GM19395 (cell line): ENCODE measurements around the gene GPRIN3.

Experiments
- ATAC-seq: cut with Tn5 transposase; IDR thresholded peaks from one replicate; pipeline ENCODE4 v1.9.1; 2021; ENCODE audit warnings: mild to moderate bottlenecking, moderate library complexity; ENCODE audit not compliant: unreplicated experiment

The GPRIN3 gene

GRCh38 chr4:89293299-89293698, 14.3 kb downstream of the GPRIN3 start:
- ATAC-seq, result no peak

GRCh38 chr4:89290727-89291516, 16.7 kb downstream of the GPRIN3 start:
- no peak for ATAC-seq

- no peak for ATAC-seq
Measured at GRCh38 chr4:89289312-89289711, 18.3 kb downstream of the GPRIN3 start.

GRCh38 chr4:89288430-89288829, 19.2 kb downstream of the GPRIN3 start:
- no peak for ATAC-seq

DNA sequence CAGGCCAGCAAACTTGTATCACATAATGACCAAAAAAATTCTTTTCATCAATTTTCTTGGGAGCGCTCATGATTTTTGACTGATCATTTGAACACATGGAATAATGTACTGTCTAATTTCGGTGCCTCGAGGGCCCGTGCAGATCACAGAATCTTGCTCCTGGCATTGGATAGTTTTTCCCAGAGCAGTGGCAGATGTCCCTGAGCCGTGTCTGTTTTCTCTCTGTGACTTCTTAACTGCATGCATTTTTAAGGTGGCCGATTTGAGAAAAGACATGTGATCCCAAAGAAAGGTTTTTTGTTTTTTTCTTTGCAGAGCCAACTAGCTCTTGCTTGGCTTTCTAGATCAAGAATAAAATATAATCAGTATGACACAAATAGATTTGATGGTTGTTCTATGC, 19.7 kb downstream of the GPRIN3 start:
- no peak for ATAC-seq

DNA sequence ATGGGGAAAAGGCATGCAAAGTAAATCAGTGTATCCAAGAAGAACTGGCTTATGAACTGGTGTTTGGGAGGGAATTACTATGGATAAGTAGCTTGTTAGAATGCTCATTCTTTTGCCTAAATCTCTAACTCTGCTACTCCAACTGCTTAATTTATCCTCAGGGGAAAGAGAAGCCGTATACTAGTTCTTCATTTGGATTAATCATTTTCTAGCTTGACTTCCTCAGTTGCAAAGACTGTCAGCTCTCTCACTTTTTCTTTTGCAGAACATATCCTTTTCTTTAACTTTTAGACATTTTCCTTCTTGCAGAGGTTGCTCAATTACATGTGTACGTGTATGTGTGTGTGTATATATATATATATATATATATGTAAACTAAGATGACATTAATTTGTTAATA, 21.9 kb downstream of the GPRIN3 start:
- no peak for ATAC-seq

DNA sequence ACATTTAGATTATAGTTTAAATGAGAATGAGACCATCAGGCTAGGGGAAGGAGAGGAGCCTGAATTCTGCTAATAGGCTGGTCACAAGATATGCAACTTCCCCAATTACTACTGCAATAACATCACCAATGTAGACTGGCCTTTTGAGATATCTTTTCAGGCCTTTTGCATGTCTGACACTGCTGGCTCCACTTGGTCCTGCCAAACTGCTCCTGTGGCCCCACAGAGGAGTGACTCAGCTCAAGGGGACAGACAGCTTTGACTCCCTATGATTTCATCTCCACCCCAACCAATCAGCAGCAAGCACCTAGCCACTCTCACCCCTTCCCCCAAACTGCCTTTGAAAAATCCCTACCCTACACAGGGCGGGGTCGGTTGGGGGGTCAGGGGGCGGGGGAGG, 22.8 kb downstream of the GPRIN3 start:
- ATAC-seq, result no peak

GRCh38 chr4:89284020-89284424, 23.6 kb downstream of the GPRIN3 start:
- ATAC-seq, result no peak

GRCh38 chr4:89283226-89284009, 24.2 kb downstream of the GPRIN3 start:
- no peak for ATAC-seq

GRCh38 chr4:89279385-89279784, 28.2 kb downstream of the GPRIN3 start:
- ATAC-seq, result no peak

DNA sequence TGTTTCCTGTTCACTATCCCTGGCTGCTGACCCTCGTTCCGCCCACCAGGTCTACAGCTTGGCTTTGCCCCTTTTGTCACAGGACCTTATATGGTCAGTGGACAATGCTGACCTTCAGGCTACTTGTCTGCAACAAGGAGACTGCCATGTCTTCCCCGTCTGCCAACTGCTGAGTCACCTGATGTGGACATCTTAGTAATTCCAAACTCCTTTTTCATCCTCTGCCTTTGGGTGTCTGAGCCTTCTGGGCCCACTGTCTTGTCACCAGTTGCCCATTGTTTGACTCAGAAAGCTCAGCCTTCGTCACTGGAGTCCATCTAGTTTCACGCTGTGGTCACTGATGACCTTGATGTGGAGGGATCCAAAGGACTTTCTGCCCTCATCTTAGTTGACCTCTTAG, 30.2 kb downstream of the GPRIN3 start:
- no peak for ATAC-seq

DNA sequence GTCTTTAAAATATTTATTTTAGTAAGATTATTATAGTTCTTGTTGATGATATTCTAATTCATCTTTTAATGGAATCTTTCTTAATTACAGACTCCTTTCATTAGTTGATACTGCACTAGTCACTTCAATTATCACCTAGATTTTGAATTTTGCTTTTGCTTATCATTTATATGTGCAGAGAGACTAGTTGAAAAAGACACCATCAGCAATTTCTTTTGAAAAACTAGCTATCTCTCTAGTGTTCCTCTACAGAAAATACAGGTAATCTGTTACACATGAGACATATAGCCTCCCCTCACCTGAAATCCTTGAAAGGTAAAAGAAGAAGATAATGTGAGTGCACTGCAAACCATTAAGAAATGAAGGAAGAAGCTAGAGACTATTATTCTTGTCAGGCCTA, 31.3 kb downstream of the GPRIN3 start:
- ATAC-seq, result no peak

DNA sequence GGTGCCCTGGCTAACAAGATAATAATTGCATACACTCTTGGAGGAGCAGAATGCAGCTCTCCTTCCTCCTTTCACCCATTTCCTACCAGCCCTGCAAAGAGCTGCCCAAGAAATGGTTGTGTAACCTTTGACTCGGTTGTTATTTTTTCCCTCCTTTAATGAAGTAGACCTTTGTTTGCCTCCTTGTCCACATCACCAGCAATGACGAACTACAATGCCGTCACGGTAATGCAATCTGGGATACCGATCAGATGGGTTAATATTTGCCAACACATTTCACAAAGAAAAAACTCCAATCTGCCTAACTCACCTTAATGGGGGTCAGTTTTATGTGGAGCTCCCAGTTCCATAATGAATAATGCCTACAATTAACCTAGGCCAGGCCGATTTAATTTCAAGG, 32.0 kb downstream of the GPRIN3 start:
- no peak for ATAC-seq

DNA sequence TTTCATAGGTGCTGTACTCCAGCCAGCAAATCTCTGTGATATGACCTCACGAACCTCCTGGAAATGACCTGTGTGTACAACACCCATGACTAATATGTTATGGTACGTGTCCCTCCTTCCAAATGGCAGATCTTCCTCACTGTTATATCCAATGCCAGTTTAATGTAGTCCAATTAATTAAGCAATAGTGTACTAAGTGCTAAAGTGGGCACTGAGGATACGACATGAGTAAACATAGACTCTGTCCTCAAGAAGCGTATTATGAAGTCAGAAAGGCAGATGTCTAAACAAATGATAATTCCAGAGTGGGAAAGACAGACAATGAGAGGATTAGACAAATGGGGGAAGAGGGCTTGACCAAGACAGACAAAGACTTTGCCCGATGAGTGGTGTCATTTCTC, 33.9 kb downstream of the GPRIN3 start:
- ATAC-seq, result no peak

DNA sequence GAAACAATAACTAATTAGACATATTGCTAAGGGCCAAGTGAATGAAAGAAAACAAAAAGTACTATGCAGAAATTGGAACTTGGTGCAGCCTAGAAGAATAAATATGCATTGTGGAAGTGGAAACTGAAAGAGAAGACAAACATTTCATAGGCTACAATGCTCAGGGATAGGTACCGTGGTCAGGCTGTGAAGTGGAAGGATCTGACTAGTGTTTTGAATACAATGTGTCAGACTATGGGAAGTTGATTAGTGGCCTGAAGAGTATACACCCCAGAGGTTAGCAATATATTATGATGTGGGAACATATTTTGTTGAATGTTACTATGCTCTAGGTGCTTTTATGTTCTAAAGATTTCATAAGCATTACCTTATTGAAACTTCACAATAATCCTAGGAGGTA, 36.8 kb downstream of the GPRIN3 start:
- ATAC-seq, result no peak

GRCh38 chr4:89269121-89269666, 38.4 kb downstream of the GPRIN3 start:
- no peak for ATAC-seq

GRCh38 chr4:89268679-89269078, 38.9 kb downstream of the GPRIN3 start:
- no peak for ATAC-seq

GRCh38 chr4:89267846-89268245, 39.8 kb downstream of the GPRIN3 start:
- ATAC-seq, result no peak

DNA sequence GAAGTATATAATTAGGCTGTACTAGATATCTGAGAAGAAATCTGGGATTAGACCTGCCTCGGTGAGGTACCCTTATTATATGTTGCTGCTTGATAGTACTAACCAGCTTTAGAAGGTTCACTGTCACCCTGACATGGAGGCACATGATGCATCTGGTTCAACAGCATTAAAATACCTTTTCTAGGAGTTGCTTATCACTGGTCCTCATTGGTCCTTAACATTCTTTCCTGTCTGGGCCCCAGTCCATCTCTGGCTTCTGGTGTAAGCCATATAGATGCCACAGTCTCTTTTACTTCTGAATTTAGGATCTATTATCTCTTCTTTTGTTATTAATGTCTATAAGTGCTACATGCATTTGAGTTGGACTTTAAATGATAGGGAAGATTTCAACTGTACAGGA, 40.2 kb downstream of the GPRIN3 start:
- no peak for ATAC-seq

- ATAC-seq, result no peak
Measured at GRCh38 chr4:89266128-89266527, 41.5 kb downstream of the GPRIN3 start.

DNA sequence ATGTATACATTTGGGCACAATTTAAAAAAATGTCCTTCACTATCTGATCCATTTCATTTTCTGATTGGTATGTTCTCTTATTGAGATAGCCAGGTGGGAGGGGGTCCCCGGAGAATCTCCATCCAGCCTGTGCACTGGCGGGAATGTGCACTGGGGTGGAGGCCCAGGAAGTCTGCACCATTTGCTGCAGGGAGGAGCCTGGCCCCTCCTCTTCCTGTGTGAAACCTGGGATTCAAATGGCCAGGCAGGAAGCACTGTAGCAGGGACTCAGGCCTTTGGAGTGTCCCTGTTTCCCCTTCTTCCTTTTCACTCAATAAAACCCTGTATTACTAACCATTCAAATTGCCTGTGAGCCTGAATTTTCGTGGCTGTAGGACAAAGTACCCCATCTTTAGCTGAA, 44.3 kb downstream of the GPRIN3 start:
- no peak for ATAC-seq
